HCT116 (cell line): ENCODE results near the gene FAM20C. TPM values are rescaled to one million over a fixed set of nuclear protein-coding genes. Genes with fewer than 3 reads are reported as not detected.

Source experiments
- ATAC-seq: fragments of 200-7000 bp; cut with Tn5 transposase; 2 replicates; pipeline ENCODE4 v1.9.1; 2020; ENCODE audit warnings: mild to moderate bottlenecking, moderate library complexity
- BruUV-seq: library from RNA; stranded (reverse); fragments of 400-500 nt; replicated peaks from 2 replicates; lab custom pipeline; 2021; lab: Mats Ljungman, UMichigan
- CTCF ChIA-PET: fragments of 300-600 bp; sonication (Branson Sonifier 250); formaldehyde crosslinking; loops from one replicate; lab custom pipeline; 2021; ENCODE audit warnings: antibody characterized with exemption; lab: Charles Lee
- POLR2A ChIA-PET: fragments of 300-600, 350-600 bp; sonication (Branson Sonifier 250); formaldehyde crosslinking; loops from one replicate; lab custom pipeline; 2021; ENCODE audit warnings: antibody characterized with exemption; lab: Charles Lee
- RAD21 ChIA-PET, 2 experiments: fragments of 300-600 bp; sonication (Branson Sonifier 250); formaldehyde crosslinking; loops; one replicate each; lab custom pipeline; 2023; ENCODE audit warnings: low total read pairs in 2 of 2; ENCODE audit not compliant: uncharacterized antibody in 2 of 2, unreplicated experiment in 2 of 2, low non-redundant PET in 1 of 2; lab: Charles Lee
- DNase-seq: peaks from one replicate; pipeline ENCODE4 v3.0.0-alpha.2; 2010; ENCODE audit warnings: low read depth, low spot score
- H2AFZ ChIP-seq: fragments of 200-600 bp; shearing (Covaris generic), sonication (generic); 2 replicates; pipeline ENCODE4 v1.6.1; 2017; ENCODE audit warnings: low read depth, mixed run types, mixed read lengths, antibody characterized with exemption, low read length; ENCODE audit not compliant: poor library complexity, severe bottlenecking
- H3K27ac ChIP-seq: 2 replicates; pipeline ENCODE4 v1.5.1; 2012; ENCODE audit warnings: low read depth, low read length
- H3K27me3 ChIP-seq: fragments of 200-600 bp; sonication (generic); 2 replicates; pipeline ENCODE4 v1.6.1; 2016; ENCODE audit warnings: mixed run types, low read length, mixed read lengths; ENCODE audit not compliant: insufficient read depth
- H3K36me3 ChIP-seq, 2 experiments: fragments of 200-500 bp in 1 of 2; fragments of 200-600 bp in 1 of 2; sonication (Bioruptor generic) in 1 of 2; sonication (generic) in 1 of 2; 2 replicates each; pipeline versions ENCODE4 v1.5.1 to v1.6.1; 2014 to 2016; ENCODE audit warnings: low read length in 2 of 2, inconsistent platforms in 1 of 2, mixed read lengths in 1 of 2, mixed run types in 1 of 2; ENCODE audit not compliant: insufficient read depth in 2 of 2, control insufficient read depth in 1 of 2
- H3K4me1 ChIP-seq, 2 experiments: fragments of 200-600 bp in 1 of 2; sonication (generic) in 1 of 2; 2 replicates each; pipeline versions ENCODE4 v1.5.1 to v1.6.1; 2012 to 2017; ENCODE audit warnings: low read length in 2 of 2, inconsistent platforms in 1 of 2, mild to moderate bottlenecking in 1 of 2, mixed read lengths in 1 of 2, mixed run types in 1 of 2, moderate library complexity in 1 of 2; ENCODE audit not compliant: insufficient read depth in 2 of 2, control insufficient read depth in 1 of 2
- H3K4me2 ChIP-seq: fragments of 200-600 bp; sonication (generic); 2 replicates; pipeline ENCODE4 v1.6.1; 2017; ENCODE audit warnings: mixed run types, low read length, mixed read lengths
- H3K4me3 ChIP-seq, 2 experiments: fragments of 200-600 bp in 1 of 2; sonication (generic) in 1 of 2; replicated peaks in 1 of 2; 2 replicates each; pipeline ENCODE4 v1.5.1; 2011 to 2016; ENCODE audit warnings: low read length in 2 of 2, control low read depth in 1 of 2, low read depth in 1 of 2, mild to moderate bottlenecking in 1 of 2, mixed read lengths in 1 of 2, mixed run types in 1 of 2
- H3K79me2 ChIP-seq: fragments of 200-600 bp; sonication (generic); 2 replicates; pipeline ENCODE4 v1.6.1; 2017; ENCODE audit warnings: mild to moderate bottlenecking, mixed run types, low read length, moderate library complexity, mixed read lengths; ENCODE audit not compliant: insufficient read depth
- H3K9ac ChIP-seq: fragments of 200-600 bp; sonication (generic); 2 replicates; pipeline ENCODE4 v1.6.1; 2016; ENCODE audit warnings: low read length, mixed read lengths
- H3K9me2 ChIP-seq: fragments of 200-600 bp; sonication (generic), shearing (Covaris generic); 2 replicates; pipeline ENCODE4 v1.6.1; 2017; ENCODE audit warnings: mixed run types, mild to moderate bottlenecking, moderate library complexity; ENCODE audit not compliant: insufficient read depth
- H3K9me3 ChIP-seq, 2 experiments: fragments of 200-500 bp in 1 of 2; fragments of 200-600 bp in 1 of 2; sonication (Bioruptor generic) in 1 of 2; sonication (generic) in 1 of 2; 2 replicates each; pipeline ENCODE4 v1.6.1; 2014 to 2017; ENCODE audit warnings: low read length in 2 of 2, mixed read lengths in 2 of 2, inconsistent platforms in 1 of 2, low read depth in 1 of 2, mild to moderate bottlenecking in 1 of 2, mixed run types in 1 of 2, moderate library complexity in 1 of 2; ENCODE audit not compliant: control insufficient read depth in 1 of 2, insufficient read depth in 1 of 2
- H4K20me1 ChIP-seq: fragments of 200-600 bp; sonication (generic), shearing (Covaris generic); 2 replicates; pipeline ENCODE4 v1.6.1; 2017; ENCODE audit warnings: mixed run types, mild to moderate bottlenecking, moderate library complexity; ENCODE audit not compliant: insufficient read depth
- EZH2phosphoT487 ChIP-seq: fragments of 200-600 bp; IDR thresholded peaks from 2 replicates; pipeline ENCODE4 v1.6.1; 2018; ENCODE audit warnings: antibody characterized with exemption, borderline replicate concordance
- JUND ChIP-seq: IDR thresholded peaks from 2 replicates; pipeline ENCODE4 v1.6.1; 2012
- MAX ChIP-seq: IDR thresholded peaks from 2 replicates; pipeline ENCODE4 v1.6.1; 2012
- POLR2A ChIP-seq: IDR thresholded peaks from 2 replicates; pipeline ENCODE4 v1.7.0; 2011; ENCODE audit warnings: borderline replicate concordance; ENCODE audit not compliant: insufficient read depth, insufficient read length; ENCODE audit errors: extremely low read depth
- REST ChIP-seq: IDR thresholded peaks from 2 replicates; pipeline ENCODE4 v1.6.1; 2012; ENCODE audit warnings: low read depth
- TCF7L2 ChIP-seq: IDR thresholded peaks from 2 replicates; pipeline ENCODE4 v1.7.0; 2011; ENCODE audit warnings: borderline replicate concordance, inconsistent platforms; ENCODE audit not compliant: insufficient read depth, insufficient read length; ENCODE audit errors: extremely low read depth
- intact Hi-C: fragments of 100-400 bp; cut with micrococcal nuclease; formaldehyde crosslinking; loops from 2 replicates; pipeline ENCODE4 v1.10.0; 2022
- total RNA-seq: library from RNA; stranded (reverse); gene quantifications from one replicate; pipeline ENCODE4 v1.2.1, GENCODE V29; 2021; ENCODE audit not compliant: unreplicated experiment

Gene FAM20C
- total RNA-seq, 1 experiment from 2014 or later = 27.1 TPM

GRCh38 chr7:143145-143751 is 49.1 kb upstream of the FAM20C start:
- TF ChIP-seq JUND (no peak), MAX (no peak), EZH2phosphoT487 (no peak), TCF7L2 (no peak), REST (no peak), POLR2A (no peak)
- TF ChIP-seq, all 23 proteins: peak for 0
- RAD21 ChIA-PET = no interaction called here
- POLR2A ChIA-PET = no interaction called here
- no peak overlapping the region for H3K27ac ChIP-seq
- DNase-seq = no peak
- H3K9me2 ChIP-seq = no peaks in the 10 kb centered on the region
- CTCF ChIA-PET = no interaction called here
- H3K4me2 ChIP-seq = no peak overlapping the region
- H2AFZ ChIP-seq = no peak overlapping the region
- no peaks in the 10 kb centered on the region for H3K79me2 ChIP-seq
- no peaks in the 10 kb centered on the region for H3K36me3 ChIP-seq
- H4K20me1 ChIP-seq = no peaks in the 10 kb centered on the region
- peaks cover 0 to 2% of the 10 kb centered on the region in 2 experiments; a peak in 1 of 4 replicates for H3K4me1 ChIP-seq
- H3K27me3 ChIP-seq = no peaks in the 10 kb centered on the region
- H3K9me3 ChIP-seq = no peaks in the 10 kb centered on the region
- ATAC-seq = no peak
- H3K9ac ChIP-seq = no peak overlapping the region
- no peak overlapping the region for H3K4me3 ChIP-seq
- no TSS peak for BruUV-seq
- intact Hi-C loops = no loop called here
